Adrenal gland (tissue), 5 donors: ENCODE data around the gene PPP1R12C.

Experiments used
- CTCF ChIP-seq, 6 experiments: fragments of 450-650 bp in 4 of 6; fragments of 200-600 bp in 2 of 6; sonication (generic) in 1 of 6; IDR thresholded peaks; 1 replicate in 5 of 6; 2 replicates in 1 of 6; pipeline versions ENCODE4 v1.5.1 to v1.8.0; 2016 to 2021; ENCODE audit warnings: antibody characterized with exemption in 6 of 6, mild to moderate bottlenecking in 2 of 6, moderate library complexity in 1 of 6
- POLR2A ChIP-seq, 2 donors: fragments of 450-650 bp; IDR thresholded peaks; one replicate each; pipeline ENCODE4 v1.6.1; 2017; ENCODE audit warnings: antibody characterized with exemption in 2 of 2, mild to moderate bottlenecking in 2 of 2, moderate library complexity in 1 of 2
- donor health status: DM: no; HTN: no; CAD: no.

DNA sequence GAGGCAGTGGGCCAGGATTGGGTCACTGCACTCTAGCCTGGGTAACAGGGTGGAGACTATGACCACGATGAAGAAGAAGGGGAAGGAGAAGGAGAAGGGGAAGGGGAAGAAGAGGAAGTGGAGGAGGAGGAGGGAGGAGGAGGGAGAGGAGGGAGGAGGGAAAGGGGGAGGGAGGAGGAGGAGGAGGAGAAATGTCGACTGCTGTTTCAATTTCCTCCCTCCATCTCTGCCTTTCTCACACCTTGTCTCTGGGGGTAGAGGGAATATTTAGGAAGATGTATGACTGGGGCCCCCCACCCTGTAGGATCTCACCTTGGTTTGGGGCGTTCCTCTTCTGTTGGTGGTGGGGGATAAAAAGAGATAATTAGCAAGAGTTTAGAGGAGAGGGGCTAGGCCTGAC is 27.8 kb upstream of the PPP1R12C start:
- no peak for TF ChIP-seq CTCF (IDR thresholded peaks at IDR 0.05)
- no peak for TF ChIP-seq POLR2A (IDR thresholded peaks at IDR 0.05)
